ENCODE data around the gene MPP7. TPM values are rescaled to one million over a fixed set of nuclear protein-coding genes. Genes with fewer than 3 reads are reported as not detected.
"Not testable (repeated sequence)": the region's sequence is repeated elsewhere in the genome, so short reads cannot be mapped to it uniquely, and the experiment has no call there.

The MPP7 gene
- total RNA-seq, 1 donor, result 2.2 TPM

DNA sequence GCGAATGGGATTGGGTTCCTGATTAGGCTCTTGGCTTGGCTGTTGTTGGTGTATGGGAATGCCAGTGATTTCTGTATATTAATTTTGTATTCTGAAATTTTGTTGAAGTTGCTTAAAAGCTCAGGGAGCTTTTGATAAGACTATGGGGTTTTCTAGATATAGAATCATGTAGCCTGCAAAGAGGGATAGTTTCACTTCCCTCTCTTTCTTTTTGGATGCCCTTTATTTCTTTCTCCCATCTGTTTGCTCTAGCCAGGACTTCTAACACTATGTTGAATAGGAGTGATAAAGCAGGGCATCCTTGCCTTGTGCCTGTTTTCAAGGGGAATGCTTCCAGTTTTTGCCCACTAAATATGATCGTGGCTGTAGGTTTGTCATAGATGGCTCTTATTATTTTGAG, 40.4 kb upstream of the MPP7 start:
- Histone ChIP-seq H3K4me1 (ENCODE audit: insufficient read depth, low read length) (no peaks in the 10 kb centered on the region), H3K27ac (ENCODE audit: low read depth, low read length) (no peak overlapping the region), H3K4me3 (ENCODE audit: insufficient read depth, low read length) (no peak overlapping the region), H3K79me2 (ENCODE audit: insufficient read depth, low read length) (no peaks in the 10 kb centered on the region), H3K27me3 (ENCODE audit: insufficient read depth, low read length) (peaks cover 13% of the 10 kb centered on the region), H4K20me1 (ENCODE audit: insufficient read depth, low read length) (no peaks in the 10 kb centered on the region), H2AFZ (ENCODE audit: low read length) (no peak overlapping the region), H3K36me3 (ENCODE audit: insufficient read depth, low read length) (no peaks in the 10 kb centered on the region), H3K4me2 (ENCODE audit: insufficient read depth, low read length) (no peak overlapping the region), H3K9me3 (ENCODE audit: low read depth, low read length) (peaks cover 3% of the 10 kb centered on the region)
- TF ChIP-seq, protein P1, sequence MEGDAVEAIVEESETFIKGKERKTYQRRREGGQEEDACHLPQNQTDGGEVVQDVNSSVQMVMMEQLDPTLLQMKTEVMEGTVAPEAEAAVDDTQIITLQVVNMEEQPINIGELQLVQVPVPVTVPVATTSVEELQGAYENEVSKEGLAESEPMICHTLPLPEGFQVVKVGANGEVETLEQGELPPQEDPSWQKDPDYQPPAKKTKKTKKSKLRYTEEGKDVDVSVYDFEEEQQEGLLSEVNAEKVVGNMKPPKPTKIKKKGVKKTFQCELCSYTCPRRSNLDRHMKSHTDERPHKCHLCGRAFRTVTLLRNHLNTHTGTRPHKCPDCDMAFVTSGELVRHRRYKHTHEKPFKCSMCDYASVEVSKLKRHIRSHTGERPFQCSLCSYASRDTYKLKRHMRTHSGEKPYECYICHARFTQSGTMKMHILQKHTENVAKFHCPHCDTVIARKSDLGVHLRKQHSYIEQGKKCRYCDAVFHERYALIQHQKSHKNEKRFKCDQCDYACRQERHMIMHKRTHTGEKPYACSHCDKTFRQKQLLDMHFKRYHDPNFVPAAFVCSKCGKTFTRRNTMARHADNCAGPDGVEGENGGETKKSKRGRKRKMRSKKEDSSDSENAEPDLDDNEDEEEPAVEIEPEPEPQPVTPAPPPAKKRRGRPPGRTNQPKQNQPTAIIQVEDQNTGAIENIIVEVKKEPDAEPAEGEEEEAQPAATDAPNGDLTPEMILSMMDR (IDR thresholded peaks at IDR 0.05; ENCODE audit: extremely low read depth, low read depth, low read length), result no peak
- DNase-seq (ENCODE audit: insufficient read length, low spot score, missing footprints), result no peak

GRCh38 chr10:28341679-28342078, 38.8 kb upstream of the MPP7 start:
- not testable (repeated sequence) for H3K79me2 ChIP-seq (ENCODE audit: insufficient read depth, low read length); H3K9me3 ChIP-seq (ENCODE audit: low read depth, low read length); H3K4me2 ChIP-seq (ENCODE audit: insufficient read depth, low read length); H3K27ac ChIP-seq (ENCODE audit: low read depth, low read length); DNase-seq (ENCODE audit: insufficient read length, low spot score, missing footprints); H3K4me3 ChIP-seq (ENCODE audit: insufficient read depth, low read length); H3K36me3 ChIP-seq (ENCODE audit: insufficient read depth, low read length); H3K4me1 ChIP-seq (ENCODE audit: insufficient read depth, low read length); H4K20me1 ChIP-seq (ENCODE audit: insufficient read depth, low read length); H2AFZ ChIP-seq (ENCODE audit: low read length)
- H3K27me3 ChIP-seq (ENCODE audit: insufficient read depth, low read length), result peaks cover 18% of the 10 kb centered on the region

DNA sequence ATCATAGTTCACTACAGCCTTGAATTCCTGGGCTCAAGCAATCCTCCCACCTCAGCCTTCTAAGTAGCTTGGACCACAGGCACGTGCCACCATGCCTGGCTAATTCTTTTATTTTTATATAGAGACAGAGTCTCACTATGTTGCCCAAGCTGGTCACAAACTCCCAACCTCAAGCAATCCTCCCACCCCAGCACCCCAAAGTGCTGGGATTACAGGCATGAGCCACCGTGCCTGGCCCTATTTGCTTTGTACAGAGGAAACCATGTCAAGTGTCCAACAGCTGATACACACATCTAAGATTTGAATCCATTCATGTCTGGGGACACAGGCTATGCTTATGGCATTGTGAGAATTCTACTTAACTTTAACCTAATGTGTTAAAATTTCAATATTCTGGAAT, 29.9 kb upstream of the MPP7 start:
- Histone ChIP-seq H3K4me2 (ENCODE audit: insufficient read depth, low read length) (no peak overlapping the region), H3K4me1 (ENCODE audit: insufficient read depth, low read length) (peaks cover 10% of the 10 kb centered on the region), H3K79me2 (ENCODE audit: insufficient read depth, low read length) (no peaks in the 10 kb centered on the region), H2AFZ (ENCODE audit: low read length) (no peak overlapping the region), H3K36me3 (ENCODE audit: insufficient read depth, low read length) (no peaks in the 10 kb centered on the region), H3K27me3 (ENCODE audit: insufficient read depth, low read length) (peaks cover 23% of the 10 kb centered on the region), H4K20me1 (ENCODE audit: insufficient read depth, low read length) (no peaks in the 10 kb centered on the region), H3K4me3 (ENCODE audit: insufficient read depth, low read length) (no peak overlapping the region), H3K27ac (ENCODE audit: low read depth, low read length) (no peak overlapping the region), H3K9me3 (ENCODE audit: low read depth, low read length) (no peaks in the 10 kb centered on the region)
- DNase-seq (ENCODE audit: insufficient read length, low spot score, missing footprints), result no peak
- TF ChIP-seq, protein P1 (IDR thresholded peaks at IDR 0.05; ENCODE audit: extremely low read depth, low read depth, low read length), result no peak

DNA sequence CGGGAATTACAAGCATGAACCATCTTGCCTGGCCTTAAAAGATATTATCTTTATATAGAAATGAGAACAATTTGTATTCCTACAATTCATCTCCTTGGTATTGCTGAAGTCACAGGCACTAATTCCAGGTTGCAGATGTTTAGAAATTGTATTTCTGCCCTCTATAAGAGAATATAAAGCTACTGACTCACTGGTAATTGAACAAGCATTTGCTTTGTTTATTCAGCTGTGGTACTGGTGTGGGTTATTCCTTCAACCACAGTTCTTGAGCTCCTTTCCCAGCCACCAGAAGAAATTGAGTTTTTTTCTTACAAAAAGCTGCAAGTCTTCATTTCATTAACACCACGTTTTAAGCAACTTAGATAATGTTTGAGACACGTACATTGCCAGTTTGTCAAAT, 29.0 kb upstream of the MPP7 start:
- Histone ChIP-seq H3K4me2 (ENCODE audit: insufficient read depth, low read length) (peak overlapping the region; percentile 52), H3K27me3 (ENCODE audit: insufficient read depth, low read length) (peaks cover 19% of the 10 kb centered on the region), H3K27ac (ENCODE audit: low read depth, low read length) (no peak overlapping the region), H3K36me3 (ENCODE audit: insufficient read depth, low read length) (no peaks in the 10 kb centered on the region), H3K9me3 (ENCODE audit: low read depth, low read length) (no peaks in the 10 kb centered on the region), H4K20me1 (ENCODE audit: insufficient read depth, low read length) (no peaks in the 10 kb centered on the region), H2AFZ (ENCODE audit: low read length) (no peak overlapping the region), H3K4me1 (ENCODE audit: insufficient read depth, low read length) (peaks cover 17% of the 10 kb centered on the region), H3K4me3 (ENCODE audit: insufficient read depth, low read length) (no peak overlapping the region), H3K79me2 (ENCODE audit: insufficient read depth, low read length) (no peaks in the 10 kb centered on the region)
- TF ChIP-seq, protein P1 (IDR thresholded peaks at IDR 0.05; ENCODE audit: extremely low read depth, low read depth, low read length), result no peak
- peak; percentile 88 for DNase-seq (ENCODE audit: insufficient read length, low spot score, missing footprints)
